HEK293 (cell line): Measurements from ENCODE around the gene RRBP1.

Experiments used
- ZBTB7A ChIP-seq: fragments of 450-650 bp; formaldehyde crosslinking; IDR thresholded peaks from 2 replicates; pipeline ENCODE4 v1.5.1; 2016; ENCODE audit warnings: low read depth, missing biosample characterization, missing genetic modification characterization
- ZNF324 ChIP-seq: fragments of 450-650 bp; formaldehyde crosslinking; IDR thresholded peaks from 2 replicates; pipeline ENCODE4 v1.5.1; 2016; ENCODE audit warnings: missing biosample characterization, missing genetic modification characterization
- ZNF510 ChIP-seq: fragments of 450-650 bp; formaldehyde crosslinking; IDR thresholded peaks from 2 replicates; pipeline ENCODE4 v1.5.1; 2018; ENCODE audit warnings: mild to moderate bottlenecking, missing genetic modification characterization, missing biosample characterization; ENCODE audit not compliant: insufficient replicate concordance

GRCh38 chr20:17625246-17626051 is 56.6 kb downstream of the RRBP1 start:
- no peak for TF ChIP-seq ZNF324 (tag by site-specific recombination)
- no peak for TF ChIP-seq ZBTB7A (tag by site-specific recombination)
- no peak for TF ChIP-seq ZNF510 (tag by site-specific recombination)
